ENCODE data around the gene SRGAP3.

DNA sequence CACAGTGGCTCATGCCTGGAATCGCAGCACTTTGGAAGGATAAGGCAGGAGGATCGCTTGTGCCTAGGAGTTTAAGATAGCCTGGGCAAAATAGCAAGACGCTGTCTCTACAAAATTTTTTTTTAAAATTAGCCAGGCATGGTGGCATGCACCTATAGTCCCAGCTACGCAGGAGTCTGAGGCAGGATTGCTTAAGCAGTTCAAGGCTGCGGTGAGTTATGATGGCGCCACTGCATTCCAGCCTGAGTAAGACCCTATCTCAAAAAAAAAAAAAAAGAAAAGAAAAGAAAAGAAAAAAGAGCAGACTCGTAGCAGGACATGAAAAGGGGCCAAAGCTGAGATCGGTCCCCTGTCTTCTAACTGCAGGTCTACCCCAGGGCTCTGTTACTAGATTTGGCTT lies 18.9 kb downstream of the SRGAP3 start:
- TF ChIP-seq, protein P1, sequence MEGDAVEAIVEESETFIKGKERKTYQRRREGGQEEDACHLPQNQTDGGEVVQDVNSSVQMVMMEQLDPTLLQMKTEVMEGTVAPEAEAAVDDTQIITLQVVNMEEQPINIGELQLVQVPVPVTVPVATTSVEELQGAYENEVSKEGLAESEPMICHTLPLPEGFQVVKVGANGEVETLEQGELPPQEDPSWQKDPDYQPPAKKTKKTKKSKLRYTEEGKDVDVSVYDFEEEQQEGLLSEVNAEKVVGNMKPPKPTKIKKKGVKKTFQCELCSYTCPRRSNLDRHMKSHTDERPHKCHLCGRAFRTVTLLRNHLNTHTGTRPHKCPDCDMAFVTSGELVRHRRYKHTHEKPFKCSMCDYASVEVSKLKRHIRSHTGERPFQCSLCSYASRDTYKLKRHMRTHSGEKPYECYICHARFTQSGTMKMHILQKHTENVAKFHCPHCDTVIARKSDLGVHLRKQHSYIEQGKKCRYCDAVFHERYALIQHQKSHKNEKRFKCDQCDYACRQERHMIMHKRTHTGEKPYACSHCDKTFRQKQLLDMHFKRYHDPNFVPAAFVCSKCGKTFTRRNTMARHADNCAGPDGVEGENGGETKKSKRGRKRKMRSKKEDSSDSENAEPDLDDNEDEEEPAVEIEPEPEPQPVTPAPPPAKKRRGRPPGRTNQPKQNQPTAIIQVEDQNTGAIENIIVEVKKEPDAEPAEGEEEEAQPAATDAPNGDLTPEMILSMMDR (IDR thresholded peaks at IDR 0.05) = no peak
- no peak for TF ChIP-seq POLR2A (IDR thresholded peaks at IDR 0.05)

Data from body of pancreas (tissue), 4 donors.